Measurements from ENCODE around the gene MED13L.

The MED13L gene

GRCh38 chr12:116317139-116317538 lies 39.6 kb upstream of the MED13L start:
- TF ChIP-seq REST (IDR thresholded peaks at IDR 0.05; ENCODE audit: insufficient read depth in 1 of 2, low read depth in 2 of 2, low read length in 2 of 2) (no peak), TAF1 (IDR thresholded peaks at IDR 0.05; ENCODE audit: borderline replicate concordance, insufficient read depth, low read length) (no peak), POLR2AphosphoS5 (IDR thresholded peaks at IDR 0.05; ENCODE audit: low read depth, low read length) (no peak), FOXP2 (optimal IDR thresholded peaks at IDR 0.05; ENCODE audit: borderline replicate concordance, extremely low read depth, extremely low read length, insufficient read depth) (no peak), SIN3A (IDR thresholded peaks at IDR 0.05; ENCODE audit: borderline replicate concordance, insufficient read depth, low read length) (no peak)

- no peak for TF ChIP-seq SIN3A (IDR thresholded peaks at IDR 0.05; ENCODE audit: borderline replicate concordance, insufficient read depth, low read length)
Measured at GRCh38 chr12:116314477-116314876, 37.0 kb upstream of the MED13L start.

GRCh38 chr12:116313194-116313927 lies 35.9 kb upstream of the MED13L start:
- TF ChIP-seq TAF1 (IDR thresholded peaks at IDR 0.05; ENCODE audit: borderline replicate concordance, insufficient read depth, low read length): no peak
- TF ChIP-seq REST (IDR thresholded peaks at IDR 0.05; ENCODE audit: insufficient read depth in 1 of 2, low read depth in 2 of 2, low read length in 2 of 2): no peak
- TF ChIP-seq POLR2AphosphoS5 (IDR thresholded peaks at IDR 0.05; ENCODE audit: low read depth, low read length): no peak
- TF ChIP-seq SIN3A (IDR thresholded peaks at IDR 0.05; ENCODE audit: borderline replicate concordance, insufficient read depth, low read length): no peak
- no peak for TF ChIP-seq FOXP2 (optimal IDR thresholded peaks at IDR 0.05; ENCODE audit: borderline replicate concordance, extremely low read depth, extremely low read length, insufficient read depth)

- TF ChIP-seq REST (IDR thresholded peaks at IDR 0.05; ENCODE audit: insufficient read depth in 1 of 2, low read depth in 2 of 2, low read length in 2 of 2): no peak
- no peak for TF ChIP-seq FOXP2 (optimal IDR thresholded peaks at IDR 0.05; ENCODE audit: borderline replicate concordance, extremely low read depth, extremely low read length, insufficient read depth)
- TF ChIP-seq TAF1 (IDR thresholded peaks at IDR 0.05; ENCODE audit: borderline replicate concordance, insufficient read depth, low read length): no peak
- no peak for TF ChIP-seq SIN3A (IDR thresholded peaks at IDR 0.05; ENCODE audit: borderline replicate concordance, insufficient read depth, low read length)
- no peak for TF ChIP-seq POLR2AphosphoS5 (IDR thresholded peaks at IDR 0.05; ENCODE audit: low read depth, low read length)
Measured at GRCh38 chr12:116310082-116310481, 32.6 kb upstream of the MED13L start.

- TF ChIP-seq POLR2AphosphoS5 (IDR thresholded peaks at IDR 0.05; ENCODE audit: low read depth, low read length) (no peak), TAF1 (IDR thresholded peaks at IDR 0.05; ENCODE audit: borderline replicate concordance, insufficient read depth, low read length) (no peak), REST (IDR thresholded peaks at IDR 0.05; ENCODE audit: insufficient read depth in 1 of 2, low read depth in 2 of 2, low read length in 2 of 2) (no peak), SIN3A (IDR thresholded peaks at IDR 0.05; ENCODE audit: borderline replicate concordance, insufficient read depth, low read length) (no peak), FOXP2 (optimal IDR thresholded peaks at IDR 0.05; ENCODE audit: borderline replicate concordance, extremely low read depth, extremely low read length, insufficient read depth) (no peak)
Measured at GRCh38 chr12:116309343-116309742, 31.9 kb upstream of the MED13L start.

Data from PFSK-1 (cell line).